ENCODE data around the gene KRT80. TPM values are rescaled to one million over a fixed set of nuclear protein-coding genes. Genes with fewer than 3 reads are reported as not detected.

KRT80 gene
- total RNA-seq, 1 experiment from 2014 or later: 4.7 TPM

DNA sequence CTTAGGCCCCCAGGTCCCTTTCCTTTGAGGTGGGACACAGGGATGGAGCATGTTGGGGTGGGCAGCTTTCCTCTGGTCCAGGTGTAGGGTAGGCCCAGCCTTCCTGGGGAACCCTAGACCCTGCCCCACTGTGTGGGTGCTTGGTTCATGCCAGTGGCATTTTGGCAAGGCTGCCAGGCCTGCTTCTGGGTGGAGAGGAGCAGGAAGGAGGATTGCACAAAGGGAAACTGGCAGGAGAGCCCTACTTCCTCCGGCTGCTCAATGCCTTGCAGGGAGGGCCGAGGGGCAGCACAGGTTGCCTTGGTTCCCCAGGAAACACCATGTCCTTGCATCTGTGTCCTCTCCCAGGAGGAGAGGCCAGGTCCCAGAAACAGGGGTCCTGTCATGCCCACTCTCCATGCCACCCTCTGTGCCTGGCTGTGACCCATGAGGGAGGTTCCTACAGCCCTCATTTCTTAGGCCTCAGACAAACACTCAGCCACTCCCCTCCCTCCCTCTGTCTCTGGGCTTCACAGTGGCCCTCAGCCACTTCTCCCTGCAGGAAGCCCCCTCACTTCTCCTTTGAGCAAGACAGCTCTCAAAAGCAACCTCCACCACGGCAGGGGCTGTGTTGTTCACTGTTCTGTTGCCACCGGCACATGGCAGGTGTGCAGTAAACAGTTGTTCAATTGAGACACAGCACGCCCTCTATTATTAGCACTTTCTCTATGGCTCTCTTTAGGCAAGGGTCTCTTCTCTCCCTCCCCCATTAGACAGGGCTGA is 6.8 kb upstream of the KRT80 start:
- DNase-seq (ENCODE audit: low spot score): no peak

DNA sequence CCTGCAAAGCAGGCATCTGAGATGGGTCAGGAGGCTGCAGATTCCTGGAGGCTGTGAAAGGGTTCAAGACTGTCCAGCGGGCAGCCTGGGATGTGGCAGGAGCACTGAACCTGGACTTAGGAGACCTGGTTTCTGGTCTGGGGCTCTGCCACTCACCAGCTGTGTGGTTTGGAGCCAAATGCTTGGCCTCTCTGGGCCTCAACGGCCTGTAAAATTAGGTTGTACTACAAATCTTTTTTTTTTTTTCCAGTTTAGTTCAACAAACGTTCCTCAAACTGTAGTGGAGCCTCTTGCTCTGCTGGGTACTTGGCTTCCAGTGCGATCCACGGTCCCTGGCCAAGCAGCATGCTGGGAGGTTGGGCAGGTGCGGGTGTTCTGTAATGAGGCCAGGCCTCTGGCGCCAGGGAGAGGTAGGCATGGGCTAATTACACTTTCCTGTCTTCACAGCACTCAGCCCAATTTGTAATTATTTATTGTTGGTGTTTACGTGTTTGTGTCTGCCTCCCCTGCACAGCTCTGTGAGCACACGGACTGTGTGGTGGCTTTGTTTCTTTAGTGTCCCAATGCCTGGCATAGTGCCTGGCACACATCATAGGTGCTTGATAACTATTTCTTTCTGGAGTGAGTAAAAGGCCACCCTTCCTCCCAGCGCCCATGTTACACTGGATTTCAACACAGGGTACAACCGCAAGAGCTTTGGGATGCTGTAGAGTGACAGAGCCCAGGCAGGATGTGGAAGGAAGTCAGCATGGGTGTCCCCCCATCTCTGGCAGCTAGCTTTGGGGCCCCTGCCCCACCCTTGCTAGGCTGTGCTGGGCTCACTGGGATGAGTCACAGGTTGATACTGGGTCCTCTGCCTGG is 5.8 kb upstream of the KRT80 start:
- DNase-seq (ENCODE audit: low spot score): peak; percentile 88

DNA sequence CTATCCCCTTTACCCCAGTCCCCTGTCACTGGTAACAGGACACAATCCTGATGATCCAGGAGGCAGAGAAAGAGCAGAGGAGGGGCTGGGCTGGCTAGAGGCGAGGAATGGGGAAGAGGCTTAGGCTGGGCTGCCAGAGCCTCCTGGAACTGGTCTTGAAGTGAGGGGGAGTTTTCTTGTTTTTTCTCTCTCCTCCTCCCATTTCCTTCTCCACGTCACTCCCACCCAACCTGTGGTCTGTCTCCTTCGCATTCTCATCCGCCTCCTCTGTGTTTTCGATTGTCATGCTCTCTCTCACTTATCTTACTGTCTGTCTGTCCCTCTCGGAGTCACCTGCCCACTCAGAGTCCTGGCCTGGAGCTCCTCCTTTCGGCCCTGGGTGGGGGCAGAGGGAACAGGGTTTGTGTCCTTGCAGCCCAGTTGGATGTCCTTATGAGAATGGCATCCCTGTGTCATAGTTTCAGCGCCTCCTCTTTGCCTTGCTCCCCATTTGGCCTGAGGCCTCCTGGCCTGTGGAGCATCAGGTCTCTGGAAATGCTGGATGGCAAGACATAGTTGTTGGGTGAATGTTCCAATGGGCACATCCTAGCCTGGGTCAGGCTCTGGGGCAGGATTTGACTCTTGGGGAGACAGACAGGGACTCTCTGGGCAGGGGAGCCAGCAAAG is 3.4 kb upstream of the KRT80 start:
- peak; percentile 41 for DNase-seq (ENCODE audit: low spot score)

DNA sequence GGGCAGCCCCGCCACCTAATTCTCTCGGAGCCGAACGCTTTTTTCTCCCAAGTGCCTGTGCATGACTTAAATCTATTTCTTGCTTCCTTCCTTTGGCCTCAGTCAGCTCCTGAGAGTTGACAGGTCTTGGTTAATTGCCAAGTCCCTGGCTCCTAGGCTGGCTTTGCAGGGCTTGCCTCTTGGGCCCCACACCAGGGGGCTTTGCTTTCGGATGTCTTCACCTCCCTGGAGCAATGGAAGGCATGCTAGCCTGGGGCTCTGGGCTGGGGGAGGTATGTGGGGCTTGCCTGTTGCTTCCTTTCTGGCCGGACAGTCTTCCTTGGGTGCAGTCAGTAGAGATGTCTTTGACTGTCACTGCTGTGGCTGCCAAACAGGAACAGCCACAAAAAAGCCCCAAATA is 2.2 kb upstream of the KRT80 start:
- no peak for DNase-seq (ENCODE audit: low spot score)

DNA sequence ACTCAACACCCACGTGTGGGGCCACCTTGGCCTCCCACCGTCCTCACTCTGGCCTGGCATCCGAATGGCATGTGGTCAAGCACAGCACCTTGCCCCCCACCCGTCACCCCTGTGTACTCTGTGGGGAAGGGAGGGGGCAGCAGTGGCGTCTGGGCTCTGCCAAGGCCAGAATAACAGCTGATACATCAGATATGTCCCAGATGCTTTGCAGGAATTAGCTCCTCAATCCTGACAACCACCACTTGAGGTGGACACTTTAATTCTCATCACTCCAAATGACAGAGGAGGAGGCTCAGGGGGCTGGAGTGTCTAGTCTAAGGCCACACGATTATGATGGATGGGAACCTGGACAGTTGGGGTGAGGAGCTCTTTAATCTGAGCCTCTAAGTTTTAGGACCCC is 1.7 kb upstream of the KRT80 start:
- no peak for DNase-seq (ENCODE audit: low spot score)

DNA sequence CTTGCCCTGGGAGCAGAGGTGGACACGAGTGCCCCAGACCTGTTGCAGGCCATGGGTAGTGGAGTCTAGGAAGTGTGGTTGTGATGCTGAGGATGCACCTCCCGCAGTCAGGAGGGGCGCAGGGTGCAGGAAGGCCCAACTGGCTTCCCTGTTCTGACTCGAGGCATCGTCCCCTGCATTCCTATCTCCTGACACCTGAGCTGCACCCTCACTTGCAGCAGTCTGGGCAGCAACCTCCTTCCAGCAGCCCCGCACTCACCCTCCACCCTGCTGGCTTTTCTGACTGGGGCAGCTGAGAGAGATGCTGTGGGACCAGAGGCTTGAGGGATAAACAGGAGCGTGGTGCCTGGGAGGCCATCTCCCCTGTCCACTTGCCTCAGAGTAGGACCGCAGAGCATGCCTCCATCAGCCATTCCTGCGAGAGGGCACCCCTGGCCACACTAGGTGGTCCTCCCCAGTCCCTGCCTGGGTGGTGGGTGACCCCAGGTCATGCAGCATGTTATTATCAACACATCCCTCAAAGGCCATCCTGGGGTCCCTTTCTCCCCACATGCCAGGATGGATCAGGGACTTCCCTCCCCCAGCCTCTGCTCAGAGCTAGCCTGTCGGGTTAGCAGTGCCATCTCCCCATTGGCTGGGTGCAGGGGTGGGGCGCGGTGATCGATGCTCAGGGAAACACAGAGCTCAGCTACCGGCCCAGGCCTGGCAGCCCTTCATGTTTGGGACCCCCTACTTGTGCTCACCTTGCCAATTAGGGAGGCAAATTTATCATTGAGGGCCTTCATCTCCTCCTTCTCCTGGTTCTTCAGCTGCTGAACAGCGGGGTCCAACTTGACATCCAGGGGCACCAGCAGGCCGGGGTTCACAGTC is 719 bp downstream of the KRT80 start:
- no peak for DNase-seq (ENCODE audit: low spot score)

DNA sequence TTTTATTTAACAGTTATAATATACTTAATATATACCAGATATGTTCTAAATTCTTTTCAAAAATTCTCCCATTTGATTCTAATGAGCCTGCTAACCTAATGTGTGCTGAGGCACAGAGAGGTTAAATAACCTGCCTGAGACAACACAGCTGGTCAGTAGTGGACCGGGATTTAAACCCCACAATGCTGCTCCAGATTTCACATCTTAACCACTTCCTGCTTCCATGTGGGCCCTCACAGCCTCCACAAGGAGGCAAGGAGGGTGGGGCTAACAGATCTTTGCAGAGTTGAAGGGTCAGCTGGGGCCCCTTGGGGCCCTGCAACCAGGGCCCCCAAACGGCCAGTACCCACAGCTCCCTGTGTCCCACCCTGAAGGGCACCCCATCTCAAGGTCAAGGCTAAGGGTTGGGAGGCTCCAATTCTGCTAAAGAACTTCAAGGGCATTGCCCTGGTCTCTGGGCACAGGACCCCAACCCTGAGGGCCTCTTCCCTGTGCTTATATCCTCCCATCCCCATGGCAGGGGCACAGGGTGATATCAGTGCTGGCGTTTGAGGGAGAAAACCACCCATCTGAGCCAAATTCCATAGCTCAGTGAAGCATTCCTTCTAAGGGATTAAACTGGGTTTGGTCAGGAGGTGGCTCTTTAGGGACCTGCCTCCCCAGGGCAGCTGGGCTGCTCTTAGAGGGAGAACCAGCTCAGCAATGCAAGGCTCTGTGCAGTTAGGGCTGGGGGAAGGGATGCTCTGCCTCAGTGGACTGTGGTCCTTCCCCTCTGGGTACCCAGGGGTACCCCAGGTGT is 2.2 kb downstream of the KRT80 start:
- peak; percentile 67 for DNase-seq (ENCODE audit: low spot score)

DNA sequence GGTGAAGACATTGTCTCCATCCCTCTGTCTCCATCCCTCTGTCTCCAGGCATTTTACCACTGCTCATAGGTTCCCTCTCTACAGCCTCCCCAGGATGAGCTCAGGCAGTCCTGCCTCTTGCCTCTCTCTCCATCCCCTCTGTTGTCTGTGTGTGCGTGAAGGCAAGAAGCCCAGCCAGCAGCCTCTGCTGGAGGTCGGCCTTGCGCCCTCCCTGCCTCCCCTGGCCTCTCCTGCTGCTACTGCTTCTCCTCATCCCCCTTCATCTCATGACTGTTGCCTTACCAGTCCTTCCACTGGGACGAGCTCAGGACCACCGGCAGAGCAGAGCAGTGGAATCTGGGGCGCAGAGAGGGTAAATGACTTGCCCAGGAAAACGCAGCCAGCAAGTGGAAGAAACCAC is 3.2 kb downstream of the KRT80 start:
- no peak for DNase-seq (ENCODE audit: low spot score)

DNA sequence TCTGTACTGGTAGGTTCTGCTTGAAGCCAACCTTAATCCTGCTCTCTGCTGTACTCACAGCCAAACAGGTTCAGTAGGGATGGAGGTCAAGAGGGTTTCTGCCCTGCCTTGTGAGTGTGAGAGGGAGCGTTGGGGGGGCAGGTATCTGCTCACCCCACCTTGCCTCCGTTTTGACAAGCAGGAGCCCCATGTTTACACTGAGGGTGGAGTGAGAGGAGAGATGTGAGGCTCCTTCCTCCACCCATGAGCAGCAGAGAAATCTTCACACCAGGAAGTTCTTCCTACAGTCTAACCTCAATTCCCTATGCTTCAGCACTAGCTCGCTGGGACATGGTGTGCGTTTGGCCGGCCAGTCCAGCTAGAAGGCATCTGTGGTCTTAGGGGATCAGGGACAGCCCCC is 4.2 kb downstream of the KRT80 start:
- DNase-seq (ENCODE audit: low spot score): no peak

DNA sequence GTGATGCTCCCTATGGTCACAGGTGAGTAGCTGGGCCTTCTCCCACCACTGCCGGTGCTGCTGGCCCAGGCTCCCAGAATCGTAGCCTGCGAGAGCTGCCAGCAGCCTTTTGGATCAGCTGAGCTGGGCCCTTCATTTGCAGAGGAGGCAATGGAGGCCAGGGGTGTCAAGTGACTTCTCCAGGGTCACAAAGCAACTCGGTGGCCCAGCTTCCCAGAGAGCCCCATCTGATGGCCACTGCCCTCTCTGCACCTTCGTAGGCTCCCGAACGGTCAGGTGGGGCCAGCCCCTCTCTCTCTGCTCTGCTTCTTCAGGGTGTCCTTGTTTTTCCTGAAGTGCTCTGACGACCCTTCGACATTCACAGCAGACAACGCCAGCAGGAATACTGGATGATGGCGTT is 4.6 kb downstream of the KRT80 start:
- DNase-seq (ENCODE audit: low spot score): no peak

DNA sequence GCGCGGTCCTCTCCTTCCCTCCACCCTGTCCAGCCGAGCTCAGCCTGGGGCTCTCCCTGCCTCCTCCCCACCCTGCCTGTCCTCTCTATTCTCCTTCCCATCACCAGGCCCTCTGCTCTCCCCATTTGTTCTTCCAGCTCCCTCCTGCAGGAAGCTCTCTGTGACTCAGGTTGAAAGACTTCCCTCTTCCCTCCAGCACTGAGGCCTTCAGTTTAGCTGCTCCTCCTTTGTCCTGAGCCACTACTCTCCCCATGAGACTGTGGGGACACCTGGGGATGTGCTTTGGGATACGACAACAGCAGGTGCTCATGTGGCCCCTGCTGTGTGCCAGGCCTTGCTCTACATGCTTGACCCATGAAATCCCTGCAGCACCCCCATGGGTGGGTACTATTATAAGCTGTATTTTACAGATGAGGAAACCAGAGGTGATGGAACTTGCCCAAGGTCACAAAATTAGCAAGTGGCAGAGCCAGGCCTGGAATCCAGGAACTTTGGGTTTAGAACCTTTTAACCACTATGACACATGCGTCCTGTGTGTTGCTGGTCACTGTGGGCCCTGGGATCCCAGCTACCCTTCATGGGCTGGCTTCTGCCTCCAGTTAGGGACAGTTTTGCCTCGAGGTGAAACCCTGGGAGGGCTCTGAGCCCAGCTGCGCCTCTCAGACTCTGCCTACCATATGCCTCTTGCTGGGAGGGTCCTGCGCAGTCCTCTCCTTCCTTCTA is 5.5 kb downstream of the KRT80 start:
- no peak for DNase-seq (ENCODE audit: low spot score)

DNA sequence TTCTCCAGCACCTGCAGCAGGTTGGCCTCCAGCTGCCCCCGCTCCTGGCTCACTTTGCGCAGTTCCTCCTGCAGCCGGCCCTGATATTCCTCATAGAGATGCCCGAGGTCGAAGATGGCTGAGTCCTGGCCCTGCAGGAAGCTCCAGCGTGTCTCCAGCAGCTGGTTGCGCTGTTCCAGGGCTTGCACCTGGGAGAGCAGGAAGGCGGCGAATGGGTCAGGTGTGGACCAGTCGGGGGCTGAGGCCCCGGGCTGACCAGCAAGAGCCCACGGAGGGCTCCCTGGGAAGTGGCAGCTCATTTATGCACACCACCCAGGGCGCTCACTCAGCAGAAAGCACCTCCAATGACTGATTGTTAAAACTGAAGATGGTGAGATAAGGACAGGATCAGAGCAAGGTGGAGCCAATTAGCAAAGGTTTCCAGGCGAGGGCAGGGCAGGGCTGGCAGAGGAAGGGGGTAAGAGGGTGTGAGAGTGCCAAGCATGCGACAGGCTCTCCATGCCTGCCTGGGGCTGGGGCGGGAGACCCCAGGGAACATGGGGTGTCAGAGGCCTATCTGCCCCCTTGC is 6.3 kb downstream of the KRT80 start:
- no peak for DNase-seq (ENCODE audit: low spot score)

DNA sequence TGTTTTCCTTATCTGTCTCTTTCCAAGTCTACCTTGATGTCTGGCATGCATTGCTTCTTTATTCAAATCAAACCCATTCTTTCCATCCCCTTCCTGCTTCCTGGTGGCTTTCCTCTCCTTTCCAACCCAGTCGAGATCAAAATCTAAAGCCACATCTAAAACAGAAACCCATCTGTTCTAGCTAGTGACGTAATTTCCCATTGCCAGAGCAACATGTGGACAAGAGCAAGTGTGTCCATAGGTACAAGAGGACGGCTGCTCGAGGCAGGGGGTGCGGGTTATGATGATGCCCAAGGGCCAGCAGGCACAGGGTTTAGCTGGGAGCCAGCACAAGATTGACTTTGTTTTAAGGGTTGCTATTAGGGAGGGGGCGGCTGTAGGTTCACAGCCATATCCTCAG is 7.0 kb downstream of the KRT80 start:
- DNase-seq (ENCODE audit: low spot score): no peak

DNA sequence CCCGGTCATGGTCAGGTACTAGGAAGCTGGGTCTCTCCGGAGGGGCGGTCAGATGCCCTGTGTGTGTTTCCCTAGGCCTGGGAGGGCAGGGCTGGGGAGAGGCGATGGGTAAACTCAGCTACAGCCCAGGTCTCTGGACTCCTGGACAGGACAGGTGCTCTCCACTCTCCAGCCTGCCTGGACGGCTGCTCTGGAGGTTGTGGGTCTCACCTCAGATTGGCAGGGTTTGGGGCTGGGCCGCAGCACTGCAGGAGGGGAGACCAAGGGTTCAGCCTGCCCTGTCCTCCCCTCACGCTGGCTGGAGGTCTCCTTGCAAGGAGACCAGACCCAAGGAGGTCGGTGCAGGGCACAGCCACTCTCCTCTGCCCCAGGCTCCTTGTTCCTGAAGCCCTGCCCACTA is 7.8 kb downstream of the KRT80 start:
- DNase-seq (ENCODE audit: low spot score): no peak

DNA sequence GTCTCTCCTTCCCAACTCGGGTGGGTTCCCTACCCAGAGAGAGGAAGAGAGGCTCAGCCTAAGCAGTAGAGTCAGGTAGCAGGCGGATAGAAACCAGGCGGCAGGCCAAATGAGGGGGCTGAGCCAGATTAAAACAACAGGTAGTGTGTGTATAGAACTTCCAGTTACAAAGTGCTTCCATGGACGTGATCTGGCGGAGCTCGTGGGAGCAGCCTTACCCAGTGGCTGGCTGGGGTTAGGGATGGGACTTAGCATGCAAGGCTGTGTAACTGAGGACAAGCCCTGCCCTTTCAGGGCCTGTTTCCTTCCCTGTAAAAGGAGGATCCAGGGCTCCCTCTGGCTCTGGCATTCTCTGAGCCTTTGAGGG is 8.3 kb downstream of the KRT80 start:
- no peak for DNase-seq (ENCODE audit: low spot score)

DNA sequence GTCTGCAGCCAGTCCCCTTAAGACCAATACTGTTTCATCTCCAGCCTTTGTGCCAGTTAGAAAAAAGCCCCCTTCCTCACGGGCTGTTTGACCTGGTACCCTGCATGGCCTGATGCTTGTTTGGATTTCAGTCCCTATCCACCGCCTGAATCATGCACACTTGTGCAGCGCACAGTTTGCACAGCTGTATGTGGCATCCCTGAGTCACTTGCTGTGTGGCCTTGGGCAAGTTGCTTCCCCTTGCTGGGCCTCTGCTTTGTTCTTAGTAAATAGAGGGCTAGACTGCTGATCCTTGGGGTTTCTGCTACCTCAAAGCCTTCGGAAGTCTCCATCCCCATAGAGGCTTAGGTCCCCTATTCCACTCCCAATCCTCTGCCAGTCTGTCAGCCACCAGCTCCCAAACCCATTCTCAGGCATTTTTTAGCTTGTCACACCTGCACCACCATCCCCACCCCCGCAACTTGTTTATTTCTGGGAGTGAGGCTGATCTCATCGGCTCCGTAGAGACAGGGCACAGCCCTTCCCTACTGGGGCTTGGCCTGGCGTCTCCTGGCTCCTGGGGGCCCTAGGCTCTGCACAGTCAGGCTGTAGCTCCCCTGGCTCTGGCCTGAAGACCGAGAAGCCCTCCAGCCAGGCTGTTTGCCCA is 8.8 kb downstream of the KRT80 start:
- no peak for DNase-seq (ENCODE audit: low spot score)

DNA sequence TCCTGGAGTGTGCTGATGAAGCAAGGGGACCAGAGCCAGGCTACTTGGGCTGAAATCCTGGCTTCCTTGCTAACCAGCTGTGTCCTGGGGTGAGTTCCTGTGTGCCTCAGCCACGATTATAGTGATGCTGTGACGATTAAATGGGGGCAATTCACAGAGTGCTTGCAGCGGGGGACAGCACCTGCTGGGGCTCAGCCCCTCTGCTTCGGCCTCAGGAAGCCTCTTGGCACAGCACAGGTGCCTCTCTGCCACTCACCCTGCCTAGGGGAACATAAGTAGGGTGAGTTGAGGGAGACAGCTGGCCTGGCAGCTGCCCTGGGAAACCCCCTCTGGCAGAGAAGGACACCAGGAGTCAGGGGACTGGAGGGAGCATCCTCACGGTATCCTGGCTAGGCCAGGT is 9.4 kb downstream of the KRT80 start:
- no peak for DNase-seq (ENCODE audit: low spot score)

DNA sequence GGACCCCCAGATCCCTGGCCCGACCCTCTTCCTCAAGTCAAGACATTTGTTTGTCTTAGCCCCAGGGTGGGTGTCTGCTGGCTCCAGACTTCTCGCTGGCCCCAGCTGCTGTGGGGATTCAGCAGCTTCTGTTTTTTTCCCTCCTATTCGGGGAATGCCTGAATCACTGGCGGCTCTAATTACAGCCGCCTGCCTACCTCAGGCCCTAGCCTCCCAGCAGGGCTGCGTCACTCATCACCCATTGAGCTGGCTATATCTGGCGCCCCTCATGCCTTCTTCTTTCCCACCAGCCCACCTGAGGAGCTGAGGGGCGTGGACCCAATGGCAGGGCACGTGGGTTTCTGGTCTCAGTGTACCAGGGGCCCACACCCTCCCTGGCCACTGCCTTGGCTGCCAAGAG is 10.1 kb downstream of the KRT80 start:
- peak; percentile 65 for DNase-seq (ENCODE audit: low spot score)

DNA sequence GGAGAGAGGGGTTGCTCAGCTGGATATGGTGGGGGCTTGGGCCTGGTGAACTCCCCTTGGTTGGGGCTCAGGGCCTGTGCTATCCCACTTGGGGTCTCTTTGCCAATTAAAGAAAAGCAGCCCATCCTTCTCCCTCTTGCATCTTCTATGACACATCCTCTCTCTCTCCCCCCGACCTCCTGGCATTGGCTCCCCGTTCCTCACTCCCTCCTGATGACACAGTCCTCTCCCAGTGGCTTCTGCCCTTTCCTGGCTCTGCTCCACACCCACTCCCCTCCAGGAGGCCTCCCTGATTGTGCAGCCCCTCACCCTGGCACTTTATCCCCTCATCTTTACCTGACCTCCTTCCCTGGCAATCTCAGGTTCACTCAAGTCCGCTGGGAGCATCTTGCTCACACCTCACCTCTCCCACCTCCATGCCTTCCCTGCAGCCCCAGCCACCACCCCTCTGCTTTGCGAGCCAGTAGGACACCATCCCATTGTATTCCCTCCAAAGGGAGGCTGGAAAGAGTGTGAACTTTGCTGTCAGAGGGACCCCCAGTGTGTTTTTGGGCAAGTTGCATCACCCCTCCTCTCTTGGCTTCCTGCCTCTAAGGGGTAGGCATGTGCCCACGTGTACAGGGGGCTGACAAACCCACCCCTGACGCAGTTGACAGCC is 10.7 kb downstream of the KRT80 start:
- DNase-seq (ENCODE audit: low spot score): no peak
